Vagina (tissue), 2 donors: ENCODE measurements around the gene P2RY8.

Source experiments
- CTCF ChIP-seq, 3 experiments: fragments of 450-650 bp in 2 of 3; fragments of 200-600 bp in 1 of 3; sonication (generic) in 1 of 3; IDR thresholded peaks; one replicate each; pipeline ENCODE4 v1.5.1; 2017 to 2019; ENCODE audit warnings: antibody characterized with exemption in 3 of 3, mild to moderate bottlenecking in 2 of 3, moderate library complexity in 2 of 3
- POLR2AphosphoS5 ChIP-seq, 2 donors: sonication (generic); formaldehyde crosslinking; IDR thresholded peaks; one replicate each; pipeline ENCODE4 v1.9.0; 2017; ENCODE audit warnings: antibody characterized with exemption in 2 of 2, mild to moderate bottlenecking in 2 of 2, low read depth in 1 of 2; ENCODE audit not compliant: insufficient read depth in 1 of 2

DNA sequence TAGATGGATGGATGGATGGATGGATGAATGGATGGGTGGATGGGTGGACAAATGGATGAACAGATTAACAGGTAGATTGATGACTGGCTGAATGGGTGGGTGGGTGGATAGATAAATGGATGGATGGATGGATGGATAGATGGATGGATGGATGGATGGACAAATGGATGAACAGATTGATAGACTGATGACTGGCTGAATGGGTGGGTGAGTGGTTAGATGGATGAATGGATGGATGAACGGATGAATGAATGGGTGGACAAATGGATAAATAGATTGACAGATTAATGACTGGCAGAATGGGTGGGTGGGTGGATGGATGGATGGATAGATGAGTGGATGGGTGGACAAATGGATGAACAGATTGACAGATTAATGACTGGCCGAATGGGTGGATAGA lies 40.9 kb upstream of the P2RY8 start:
- TF ChIP-seq CTCF (IDR thresholded peaks at IDR 0.05) (no peak), POLR2AphosphoS5 (IDR thresholded peaks at IDR 0.05; ENCODE audit: insufficient read depth in 1 of 2, low read depth in 1 of 2) (no peak)
